Activated T-cell treated with anti-CD3 and anti-CD28 coated beads, Interleukin-2, amount 50 U/mL, for 72 hours (primary cell): ENCODE measurements around the gene ROPN1L. TPM values are rescaled to one million over a fixed set of nuclear protein-coding genes. Genes with fewer than 3 reads are reported as not detected.
"Not testable (repeated sequence)": the region's sequence is repeated elsewhere in the genome, so short reads cannot be mapped to it uniquely, and the experiment has no call there.

Experiments used
- ATAC-seq, 2 donors: fragments of 150-1000 bp; cut with Tn5 transposase; replicated peaks in 1 of 2; 2 replicates each; pipeline ENCODE4 v1.10.0; 2021; ENCODE audit warnings: moderate library complexity in 2 of 2, mild to moderate bottlenecking in 1 of 2
- DNase-seq, 2 donors: peaks; one replicate each; pipeline ENCODE4 v3.0.0; 2021 to 2022; ENCODE audit warnings: mixed read lengths in 1 of 2
- H3K27ac Mint-ChIP-seq: one replicate; pipeline ENCODE4 v1.8.0; 2022; ENCODE audit warnings: mild to moderate bottlenecking, moderate library complexity, mixed read lengths
- H3K27me3 Mint-ChIP-seq: one replicate; pipeline ENCODE4 v1.8.0; 2022; ENCODE audit warnings: low read depth, mixed read lengths
- H3K36me3 Mint-ChIP-seq, 2 donors: one replicate each; pipeline ENCODE4 v1.8.0; 2022; ENCODE audit warnings: mixed read lengths in 2 of 2, mild to moderate bottlenecking in 1 of 2; ENCODE audit not compliant: insufficient read depth in 2 of 2
- H3K4me1 Mint-ChIP-seq: one replicate; pipeline ENCODE4 v1.8.0; 2022; ENCODE audit warnings: low read depth, mixed read lengths
- H3K4me3 Mint-ChIP-seq, 2 donors: one replicate each; pipeline ENCODE4 v1.8.0; 2022; ENCODE audit warnings: mild to moderate bottlenecking in 2 of 2, mixed read lengths in 2 of 2, moderate library complexity in 2 of 2
- H3K9me3 Mint-ChIP-seq, 2 donors: one replicate each; pipeline ENCODE4 v1.8.0; 2022; ENCODE audit warnings: mixed read lengths in 2 of 2
- total RNA-seq, 2 donors: library from RNA; stranded (reverse); gene quantifications; one replicate each; pipeline ENCODE4 v1.2.3, GENCODE V29; 2022

Gene ROPN1L
- under 1 TPM; 0.26 to 0.58 TPM for total RNA-seq

- Mint-ChIP-seq H3K27ac (no peak within 1 kb of the TSS), H3K4me3 (peak within 1 kb of the TSS; percentile 86 to 91), H3K36me3 (peaks cover 2% of the 10 kb centered on the region in 2 donors)
These were observed at the start of gene ROPN1L for GRCh38 chr5:10441083-10441991. Gene ROPN1L, plus strand, starts transcription at chr5:10441879. Its CDS starts 289 bp downstream, at chr5:10442168.

GRCh38 chr5:10392567-10393328, 48.9 kb upstream of the ROPN1L start:
- not testable (repeated sequence) for H3K27me3 Mint-ChIP-seq, H3K4me3 Mint-ChIP-seq, H3K9me3 Mint-ChIP-seq, H3K27ac Mint-ChIP-seq, ATAC-seq, DNase-seq, H3K4me1 Mint-ChIP-seq
- H3K36me3 Mint-ChIP-seq, result peaks cover 8 to 17% of the 10 kb centered on the region in 2 donors

More at GRCh38 chr5:10441083-10441991, at the start of gene ROPN1L:
- Mint-ChIP-seq H3K4me1 (peaks cover 32% of the 10 kb centered on the region), H3K27me3 (peaks cover 12% of the 10 kb centered on the region), H3K9me3 (peaks cover 0 to 2% of the 10 kb centered on the region in 2 donors)
- ATAC-seq (peak; percentile 97 to 98), DNase-seq (peak; percentile 81 to 87)

GRCh38 chr5:10393491-10393890, 48.2 kb upstream of the ROPN1L start:
- Mint-ChIP-seq H3K27me3 (no peaks in the 10 kb centered on the region), H3K4me1 (no peaks in the 10 kb centered on the region), H3K36me3 (peaks cover 8 to 17% of the 10 kb centered on the region in 2 donors), H3K4me3 (no peak overlapping the region), H3K27ac (no peak overlapping the region), H3K9me3 (no peaks in the 10 kb centered on the region)
- no peak for DNase-seq
- ATAC-seq, result no peak

- H3K9me3 Mint-ChIP-seq, result no peaks in the 10 kb centered on the region
- no peak for DNase-seq
- no peaks in the 10 kb centered on the region for H3K27me3 Mint-ChIP-seq
- peaks cover 8% of the 10 kb centered on the region for H3K4me1 Mint-ChIP-seq
- H3K4me3 Mint-ChIP-seq, result no peak overlapping the region
- no peak overlapping the region for H3K27ac Mint-ChIP-seq
- peaks cover 4 to 18% of the 10 kb centered on the region in 2 donors for H3K36me3 Mint-ChIP-seq
- no peak for ATAC-seq
These were observed 45.1 kb upstream of the ROPN1L start for GRCh38 chr5:10396552-10396951.

- ATAC-seq (no peak), DNase-seq (no peak)
- Mint-ChIP-seq H3K36me3 (peaks cover 4 to 9% of the 10 kb centered on the region in 2 donors), H3K27me3 (no peaks in the 10 kb centered on the region), H3K27ac (no peak overlapping the region), H3K4me3 (no peak overlapping the region), H3K4me1 (peaks cover 8% of the 10 kb centered on the region), H3K9me3 (no peaks in the 10 kb centered on the region)
These were observed 41.8 kb upstream of the ROPN1L start for GRCh38 chr5:10399839-10400238.

- H3K27ac Mint-ChIP-seq, result no peak overlapping the region
- peaks cover 8% of the 10 kb centered on the region for H3K4me1 Mint-ChIP-seq
- H3K4me3 Mint-ChIP-seq, result no peak overlapping the region
- peaks cover 4 to 9% of the 10 kb centered on the region in 2 donors for H3K36me3 Mint-ChIP-seq
- H3K9me3 Mint-ChIP-seq, result no peaks in the 10 kb centered on the region
- DNase-seq (no peak), ATAC-seq (no peak)
- H3K27me3 Mint-ChIP-seq, result no peaks in the 10 kb centered on the region
These were observed 41.3 kb upstream of the ROPN1L start for GRCh38 chr5:10400411-10400810.

- Mint-ChIP-seq H3K27me3 (no peaks in the 10 kb centered on the region), H3K36me3 (peaks cover 4 to 9% of the 10 kb centered on the region in 2 donors), H3K9me3 (no peaks in the 10 kb centered on the region), H3K4me3 (no peak overlapping the region), H3K4me1 (peaks cover 8% of the 10 kb centered on the region), H3K27ac (no peak overlapping the region)
- ATAC-seq (no peak), DNase-seq (no peak)
These were observed 40.8 kb upstream of the ROPN1L start for GRCh38 chr5:10400831-10401230.

- no peak overlapping the region for H3K4me3 Mint-ChIP-seq
- no peaks in the 10 kb centered on the region for H3K27me3 Mint-ChIP-seq
- H3K36me3 Mint-ChIP-seq, result peaks cover 2 to 10% of the 10 kb centered on the region in 2 donors
- ATAC-seq, result no peak
- H3K9me3 Mint-ChIP-seq, result no peaks in the 10 kb centered on the region
- DNase-seq, result no peak
- H3K4me1 Mint-ChIP-seq, result peaks cover 8% of the 10 kb centered on the region
- H3K27ac Mint-ChIP-seq, result no peak overlapping the region
These were observed 40.2 kb upstream of the ROPN1L start for GRCh38 chr5:10401498-10401897.

- H3K4me1 Mint-ChIP-seq, result peaks cover 8% of the 10 kb centered on the region
- H3K36me3 Mint-ChIP-seq, result peaks cover 8 to 16% of the 10 kb centered on the region in 2 donors
- H3K27me3 Mint-ChIP-seq, result no peaks in the 10 kb centered on the region
- no peak overlapping the region for H3K27ac Mint-ChIP-seq
- H3K9me3 Mint-ChIP-seq, result no peaks in the 10 kb centered on the region
- ATAC-seq (no peak), DNase-seq (no peak)
- no peak overlapping the region for H3K4me3 Mint-ChIP-seq
These were observed 37.9 kb upstream of the ROPN1L start for GRCh38 chr5:10403829-10404228.

- DNase-seq (no peak), ATAC-seq (no peak)
- no peaks in the 10 kb centered on the region for H3K4me1 Mint-ChIP-seq
- no peaks in the 10 kb centered on the region for H3K9me3 Mint-ChIP-seq
- H3K27ac Mint-ChIP-seq, result no peak overlapping the region
- no peaks in the 10 kb centered on the region for H3K27me3 Mint-ChIP-seq
- no peak overlapping the region for H3K4me3 Mint-ChIP-seq
- peaks cover 12 to 14% of the 10 kb centered on the region in 2 donors for H3K36me3 Mint-ChIP-seq
These were observed 35.0 kb upstream of the ROPN1L start for GRCh38 chr5:10406651-10407050.

- Mint-ChIP-seq H3K4me3 (no peak overlapping the region), H3K4me1 (peaks cover 5% of the 10 kb centered on the region), H3K36me3 (peaks cover 14 to 28% of the 10 kb centered on the region in 2 donors), H3K27ac (no peak overlapping the region), H3K27me3 (no peaks in the 10 kb centered on the region), H3K9me3 (no peaks in the 10 kb centered on the region)
- DNase-seq, result no peak
- ATAC-seq, result no peak
These were observed 32.2 kb upstream of the ROPN1L start for GRCh38 chr5:10409504-10409903.

GRCh38 chr5:10410662-10411061, 31.0 kb upstream of the ROPN1L start:
- ATAC-seq, result no peak
- Mint-ChIP-seq H3K9me3 (no peaks in the 10 kb centered on the region), H3K27ac (no peak overlapping the region), H3K36me3 (peaks cover 14 to 28% of the 10 kb centered on the region in 2 donors), H3K27me3 (no peaks in the 10 kb centered on the region), H3K4me1 (peaks cover 5% of the 10 kb centered on the region), H3K4me3 (no peak overlapping the region)
- no peak for DNase-seq

GRCh38 chr5:10411336-10411735, 30.3 kb upstream of the ROPN1L start:
- H3K4me3 Mint-ChIP-seq, result no peak overlapping the region
- no peak overlapping the region for H3K27ac Mint-ChIP-seq
- H3K36me3 Mint-ChIP-seq, result peaks cover 14 to 27% of the 10 kb centered on the region in 2 donors

More at GRCh38 chr5:10411336-10411735, 30.3 kb upstream of the ROPN1L start:
- no peak for DNase-seq
- Mint-ChIP-seq H3K9me3 (no peaks in the 10 kb centered on the region), H3K27me3 (no peaks in the 10 kb centered on the region), H3K4me1 (peaks cover 5% of the 10 kb centered on the region)
- no peak for ATAC-seq
